GM23248 (cell line): Measurements from ENCODE around the gene STAT4.

ENCODE experiments used
- EZH2 ChIP-seq: fragments of 200-600 bp; sonication (generic); IDR thresholded peaks from 2 replicates; pipeline ENCODE4 v1.6.1; 2018; ENCODE audit warnings: antibody characterized with exemption, mild to moderate bottlenecking; ENCODE audit not compliant: insufficient read depth, poor library complexity, severe bottlenecking
- EZH2phosphoT487 ChIP-seq: fragments of 200-600 bp; sonication (generic); IDR thresholded peaks from 2 replicates; pipeline ENCODE4 v1.6.1; 2018; ENCODE audit warnings: antibody characterized with exemption, moderate library complexity, mild to moderate bottlenecking, low read depth; ENCODE audit not compliant: insufficient read depth

- no peak for TF ChIP-seq EZH2
- no peak for TF ChIP-seq EZH2phosphoT487
These were observed 125.7 kb downstream of the STAT4 start for GRCh38 chr2:191025135-191025534.
